Measurements from ENCODE around the gene DEXI. TPM values are rescaled to one million over a fixed set of nuclear protein-coding genes. Genes with fewer than 3 reads are reported as not detected.

The DEXI gene
- total and polyA plus RNA-seq, 2 donors (not counting 1 experiment from before 2014, with no cell fraction given): 38.8 to 49.9 TPM

DNA sequence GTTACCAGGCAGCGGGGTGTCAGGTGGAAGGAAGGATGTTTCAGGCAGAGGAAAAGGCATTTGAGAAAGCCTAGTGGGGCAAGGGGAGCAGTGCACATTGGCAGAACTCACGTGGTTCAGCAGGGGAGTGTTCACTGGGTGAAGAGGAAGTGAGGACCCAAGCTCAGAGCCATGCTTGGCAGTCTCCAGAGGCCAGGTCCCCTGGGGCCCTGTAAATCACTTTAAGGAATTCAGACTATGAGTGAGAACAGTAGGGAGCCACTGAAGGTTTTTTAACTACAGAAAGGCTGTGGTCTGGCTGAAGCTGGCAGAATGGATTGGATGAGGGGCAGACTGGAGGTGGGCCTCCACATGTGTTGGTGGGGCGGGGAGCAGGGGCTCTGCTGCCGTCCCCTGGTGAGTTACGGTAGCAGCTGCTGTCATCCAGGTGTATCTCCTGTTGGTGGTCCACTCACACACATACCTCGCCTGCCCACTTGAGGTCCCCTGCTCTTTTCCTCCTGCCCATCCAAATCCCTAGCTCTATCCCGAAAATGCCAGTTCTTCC is 7.2 kb upstream of the DEXI start:
- Histone ChIP-seq H3K36me3 (ENCODE audit: control insufficient read depth, insufficient read depth, low read length) (no peaks in the 10 kb centered on the region), H3K27me3 (ENCODE audit: control insufficient read depth, insufficient read depth, low read length) (no peaks in the 10 kb centered on the region), H3K4me1 (ENCODE audit: control insufficient read depth, extremely low read depth, insufficient read depth, low read length) (peaks cover 5% of the 10 kb centered on the region), H3K4me3 (replicated peaks in 1 of 4; ENCODE audit: control extremely low read depth in 1 of 4, insufficient read depth in 1 of 4, low read depth in 3 of 4, low read length in 4 of 4) (no peak overlapping the region), H3K9me3 (ENCODE audit: control insufficient read depth, insufficient read depth, low read depth, low read length) (no peaks in the 10 kb centered on the region), H3K9ac (ENCODE audit: insufficient read depth, low read length) (no peak overlapping the region), H3K4me2 (ENCODE audit: extremely low read depth, insufficient read depth, low read length) (no peak overlapping the region), H3K27ac (ENCODE audit: insufficient read depth, low read length) (no peak overlapping the region), H3K79me2 (ENCODE audit: control insufficient read depth, insufficient read depth, low read length) (peaks cover 23% of the 10 kb centered on the region), H4K20me1 (ENCODE audit: control insufficient read depth, extremely low read depth, insufficient read depth, low read length) (no peaks in the 10 kb centered on the region), H2AFZ (ENCODE audit: low read length) (no peak overlapping the region)
- TF ChIP-seq, protein P1, sequence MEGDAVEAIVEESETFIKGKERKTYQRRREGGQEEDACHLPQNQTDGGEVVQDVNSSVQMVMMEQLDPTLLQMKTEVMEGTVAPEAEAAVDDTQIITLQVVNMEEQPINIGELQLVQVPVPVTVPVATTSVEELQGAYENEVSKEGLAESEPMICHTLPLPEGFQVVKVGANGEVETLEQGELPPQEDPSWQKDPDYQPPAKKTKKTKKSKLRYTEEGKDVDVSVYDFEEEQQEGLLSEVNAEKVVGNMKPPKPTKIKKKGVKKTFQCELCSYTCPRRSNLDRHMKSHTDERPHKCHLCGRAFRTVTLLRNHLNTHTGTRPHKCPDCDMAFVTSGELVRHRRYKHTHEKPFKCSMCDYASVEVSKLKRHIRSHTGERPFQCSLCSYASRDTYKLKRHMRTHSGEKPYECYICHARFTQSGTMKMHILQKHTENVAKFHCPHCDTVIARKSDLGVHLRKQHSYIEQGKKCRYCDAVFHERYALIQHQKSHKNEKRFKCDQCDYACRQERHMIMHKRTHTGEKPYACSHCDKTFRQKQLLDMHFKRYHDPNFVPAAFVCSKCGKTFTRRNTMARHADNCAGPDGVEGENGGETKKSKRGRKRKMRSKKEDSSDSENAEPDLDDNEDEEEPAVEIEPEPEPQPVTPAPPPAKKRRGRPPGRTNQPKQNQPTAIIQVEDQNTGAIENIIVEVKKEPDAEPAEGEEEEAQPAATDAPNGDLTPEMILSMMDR (conservative IDR thresholded peaks at IDR 0.05 in 1 of 2, IDR thresholded peaks at IDR 0.05 in 1 of 2; ENCODE audit: low read depth in 1 of 2, low read length in 2 of 2): no peak
- TF ChIP-seq EZH2 (IDR thresholded peaks at IDR 0.05; ENCODE audit: low read length, missing control alignments): no peak
- DNase-seq (ENCODE audit: low read depth in 2 of 2): peak in 1 of 2 donors; percentile 39

DNA sequence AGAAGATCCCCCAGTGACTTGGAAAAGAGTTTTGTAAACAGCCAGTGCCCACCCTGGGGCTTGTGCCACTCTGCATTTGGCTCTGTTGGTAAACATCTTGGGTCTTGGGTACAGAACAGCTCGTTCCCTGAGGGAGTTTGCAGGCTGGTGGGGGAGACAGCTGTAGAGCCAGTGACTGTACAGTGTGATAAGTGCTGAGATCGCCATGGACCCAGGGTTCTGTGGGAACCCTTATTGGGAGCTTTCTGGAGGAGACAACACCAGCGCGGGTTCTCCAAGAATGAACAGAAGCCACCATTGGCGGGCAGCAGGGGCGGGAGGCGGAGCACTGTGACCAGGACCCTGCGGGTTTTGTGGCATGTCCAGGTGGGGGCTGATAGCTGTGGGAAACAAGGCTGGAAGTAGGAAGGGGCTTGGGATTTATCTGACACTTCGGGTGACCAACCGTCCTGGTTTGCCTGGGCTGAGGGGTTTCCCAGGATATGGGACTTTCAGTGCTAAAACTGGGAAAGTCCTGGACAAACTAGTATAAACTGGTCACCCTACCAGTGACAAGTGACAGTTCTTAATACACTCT is 5.0 kb upstream of the DEXI start:
- Histone ChIP-seq H2AFZ (ENCODE audit: low read length) (no peak overlapping the region), H3K27me3 (ENCODE audit: control insufficient read depth, insufficient read depth, low read length) (no peaks in the 10 kb centered on the region), H3K27ac (ENCODE audit: insufficient read depth, low read length) (no peak overlapping the region), H3K79me2 (ENCODE audit: control insufficient read depth, insufficient read depth, low read length) (peaks cover 23% of the 10 kb centered on the region), H3K4me1 (ENCODE audit: control insufficient read depth, extremely low read depth, insufficient read depth, low read length) (peaks cover 9% of the 10 kb centered on the region), H3K9me3 (ENCODE audit: control insufficient read depth, insufficient read depth, low read depth, low read length) (no peaks in the 10 kb centered on the region), H3K4me2 (ENCODE audit: extremely low read depth, insufficient read depth, low read length) (no peak overlapping the region), H3K9ac (ENCODE audit: insufficient read depth, low read length) (no peak overlapping the region), H4K20me1 (ENCODE audit: control insufficient read depth, extremely low read depth, insufficient read depth, low read length) (no peaks in the 10 kb centered on the region), H3K36me3 (ENCODE audit: control insufficient read depth, insufficient read depth, low read length) (no peaks in the 10 kb centered on the region), H3K4me3 (replicated peaks in 1 of 4; ENCODE audit: control extremely low read depth in 1 of 4, insufficient read depth in 1 of 4, low read depth in 3 of 4, low read length in 4 of 4) (no peak overlapping the region)
- no peak for DNase-seq (ENCODE audit: low read depth in 2 of 2)
- TF ChIP-seq, protein P1 (conservative IDR thresholded peaks at IDR 0.05 in 1 of 2, IDR thresholded peaks at IDR 0.05 in 1 of 2; ENCODE audit: low read depth in 1 of 2, low read length in 2 of 2): no peak
- no peak for TF ChIP-seq EZH2 (IDR thresholded peaks at IDR 0.05; ENCODE audit: low read length, missing control alignments)

DNA sequence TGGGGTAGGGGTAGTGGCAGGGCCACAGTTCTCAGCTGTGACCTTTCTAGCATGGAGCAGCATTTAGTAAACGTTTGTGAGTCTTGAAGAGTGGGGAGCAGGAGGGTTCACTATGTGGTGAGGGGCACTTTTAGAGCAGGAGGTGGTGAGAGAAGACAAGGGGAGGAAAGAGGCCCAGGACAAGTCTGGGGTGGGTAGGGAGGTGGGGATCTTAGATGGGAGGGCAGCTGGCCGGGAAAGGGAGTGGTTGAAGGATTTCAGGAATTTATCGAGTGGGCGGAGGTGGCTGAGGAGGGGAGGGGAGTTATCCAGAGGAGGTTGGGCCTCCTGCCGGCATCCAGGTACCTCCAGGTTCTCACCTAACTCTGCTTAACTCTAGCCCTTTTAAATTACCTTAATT is 4.0 kb upstream of the DEXI start:
- TF ChIP-seq, protein P1 (conservative IDR thresholded peaks at IDR 0.05 in 1 of 2, IDR thresholded peaks at IDR 0.05 in 1 of 2; ENCODE audit: low read depth in 1 of 2, low read length in 2 of 2): no peak
- no peak for TF ChIP-seq EZH2 (IDR thresholded peaks at IDR 0.05; ENCODE audit: low read length, missing control alignments)
- Histone ChIP-seq H3K4me2 (ENCODE audit: extremely low read depth, insufficient read depth, low read length) (no peak overlapping the region), H3K27me3 (ENCODE audit: control insufficient read depth, insufficient read depth, low read length) (no peaks in the 10 kb centered on the region), H3K27ac (ENCODE audit: insufficient read depth, low read length) (no peak overlapping the region), H3K79me2 (ENCODE audit: control insufficient read depth, insufficient read depth, low read length) (peaks cover 27% of the 10 kb centered on the region), H3K36me3 (ENCODE audit: control insufficient read depth, insufficient read depth, low read length) (no peaks in the 10 kb centered on the region), H3K9me3 (ENCODE audit: control insufficient read depth, insufficient read depth, low read depth, low read length) (no peaks in the 10 kb centered on the region), H4K20me1 (ENCODE audit: control insufficient read depth, extremely low read depth, insufficient read depth, low read length) (no peaks in the 10 kb centered on the region), H3K9ac (ENCODE audit: insufficient read depth, low read length) (no peak overlapping the region), H3K4me1 (ENCODE audit: control insufficient read depth, extremely low read depth, insufficient read depth, low read length) (peaks cover 9% of the 10 kb centered on the region), H3K4me3 (replicated peaks in 1 of 4; ENCODE audit: control extremely low read depth in 1 of 4, insufficient read depth in 1 of 4, low read depth in 3 of 4, low read length in 4 of 4) (peak overlapping the region in 1 of 4 experiments; percentile 88), H2AFZ (ENCODE audit: low read length) (no peak overlapping the region)
- peak in 1 of 2 donors; percentile 67 for DNase-seq (ENCODE audit: low read depth in 2 of 2)
